Mucosa of rectum (tissue), 2 donors: ENCODE data around the gene CYP3A4.
"Not testable (repeated sequence)": the region's sequence is repeated elsewhere in the genome, so short reads cannot be mapped to it uniquely, and the experiment has no call there.

Experiments
- H3K27ac ChIP-seq, 2 donors: one replicate each; pipeline ENCODE4 v1.7.0; 2013; ENCODE audit warnings: inconsistent platforms in 2 of 2, low read depth in 2 of 2, low read length in 2 of 2
- H3K27me3 ChIP-seq, 2 donors: one replicate each; pipeline ENCODE4 v1.7.0; 2013; ENCODE audit warnings: low read length in 2 of 2; ENCODE audit not compliant: control insufficient read depth in 2 of 2, insufficient read depth in 2 of 2
- H3K36me3 ChIP-seq, 2 donors: one replicate each; pipeline ENCODE4 v1.7.0; 2013; ENCODE audit warnings: low read length in 2 of 2; ENCODE audit not compliant: control insufficient read depth in 2 of 2, insufficient read depth in 2 of 2
- H3K4me1 ChIP-seq, 2 donors: one replicate each; pipeline ENCODE4 v1.7.0; 2013; ENCODE audit warnings: low read length in 2 of 2, mild to moderate bottlenecking in 1 of 2; ENCODE audit not compliant: control insufficient read depth in 2 of 2, insufficient read depth in 2 of 2
- H3K4me3 ChIP-seq, 2 donors: one replicate each; pipeline ENCODE4 v1.7.0; 2013; ENCODE audit warnings: low read length in 2 of 2
- H3K9ac ChIP-seq, 2 donors: one replicate each; pipeline ENCODE4 v1.7.0; 2013; ENCODE audit warnings: low read length in 2 of 2, low read depth in 1 of 2, mild to moderate bottlenecking in 1 of 2
- H3K9me3 ChIP-seq, 2 donors: one replicate each; pipeline ENCODE4 v1.7.0; 2013; ENCODE audit warnings: low read length in 2 of 2; ENCODE audit not compliant: control insufficient read depth in 2 of 2
- donor health status: healthy.
- donor health status: Normal muscosa, but diverticular disease.

Gene CYP3A4

DNA sequence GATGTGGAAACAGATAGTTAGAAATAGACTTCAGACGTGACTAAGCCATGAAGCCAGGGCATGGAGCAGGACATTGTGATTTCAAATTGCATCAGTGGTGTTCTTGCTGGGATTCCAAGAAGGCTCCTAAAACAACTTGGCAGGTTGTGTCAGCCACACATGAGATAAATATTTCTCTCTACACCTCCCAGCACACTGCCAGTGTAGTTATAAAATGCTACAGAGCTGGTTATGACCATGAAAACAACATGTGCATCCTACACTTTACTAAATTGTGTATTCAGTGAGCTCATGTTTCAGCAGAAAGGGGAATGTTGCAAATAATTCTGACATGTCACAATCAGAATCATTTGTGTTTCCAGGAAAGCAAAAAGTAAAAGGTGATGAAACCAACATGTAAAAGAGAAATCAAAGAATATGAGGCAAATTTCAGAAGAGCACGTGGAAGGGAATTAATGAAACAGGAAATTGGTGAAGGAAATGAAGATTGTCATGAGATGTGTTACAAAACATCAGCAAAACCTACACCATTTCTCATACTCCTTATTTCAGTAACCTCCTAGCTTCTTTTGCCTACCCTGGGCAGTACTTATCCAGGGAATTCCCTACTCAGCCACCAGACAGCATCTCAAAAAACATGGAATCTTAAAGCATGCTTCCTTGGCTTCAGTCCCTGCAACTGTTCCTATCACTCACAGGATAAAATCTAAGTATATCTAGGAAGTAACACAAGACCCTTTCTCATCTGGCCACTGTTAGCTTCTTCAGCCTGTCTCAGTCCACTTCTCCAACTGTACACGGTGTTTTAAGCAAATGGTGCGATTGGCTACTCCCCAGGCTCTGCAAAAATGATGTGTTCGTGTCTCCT is 43.2 kb downstream of the CYP3A4 start:
- no peak overlapping the region for H3K27ac ChIP-seq
- no peaks in the 10 kb centered on the region for H3K4me1 ChIP-seq
- H3K9me3 ChIP-seq: no peaks in the 10 kb centered on the region
- H3K27me3 ChIP-seq: no peaks in the 10 kb centered on the region
- H3K4me3 ChIP-seq: no peak overlapping the region
- H3K36me3 ChIP-seq: no peaks in the 10 kb centered on the region
- no peak overlapping the region for H3K9ac ChIP-seq

DNA sequence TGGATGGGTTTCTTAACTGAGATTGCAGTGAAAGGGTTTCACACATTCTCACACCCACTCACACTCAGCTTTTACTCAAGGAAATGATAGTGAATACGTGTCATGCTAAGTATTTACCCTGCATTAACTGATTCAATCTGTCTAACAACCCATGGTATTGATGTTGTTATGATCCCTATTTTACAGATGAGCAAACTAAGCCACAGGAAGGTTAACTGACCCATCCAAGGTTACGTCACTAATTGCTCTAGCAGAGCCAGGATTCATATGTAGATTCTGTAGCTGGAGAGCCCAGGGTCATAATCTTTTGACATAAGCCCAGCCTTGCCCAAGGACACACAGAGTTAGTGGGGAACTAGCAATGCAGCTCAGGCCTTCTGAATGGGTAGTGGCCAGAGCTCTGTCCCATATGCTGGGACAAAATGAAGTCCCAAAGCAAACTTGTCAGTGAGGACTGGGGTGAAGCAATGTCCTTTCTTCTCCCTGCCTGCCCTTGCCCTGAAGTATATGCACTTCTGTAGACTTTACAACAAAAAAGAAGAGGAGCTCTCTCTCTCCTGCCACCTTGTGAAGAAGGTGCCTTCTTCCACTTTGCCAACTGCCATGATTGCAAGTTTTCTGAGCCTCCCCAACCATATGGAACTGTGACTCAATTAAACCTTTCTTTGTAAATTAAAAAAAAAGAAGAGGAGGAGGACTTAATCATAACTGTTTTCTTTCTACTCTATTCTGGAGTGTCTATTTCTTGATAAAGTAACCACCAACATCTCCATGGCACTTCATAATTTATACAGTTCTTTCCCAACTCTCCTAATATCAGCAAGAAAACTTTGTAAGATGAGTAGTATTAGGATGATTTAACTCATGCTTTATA is 44.0 kb downstream of the CYP3A4 start:
- H3K27ac ChIP-seq: no peak overlapping the region
- no peaks in the 10 kb centered on the region for H3K27me3 ChIP-seq
- no peaks in the 10 kb centered on the region for H3K9me3 ChIP-seq
- H3K4me1 ChIP-seq: no peaks in the 10 kb centered on the region
- no peak overlapping the region for H3K9ac ChIP-seq
- no peak overlapping the region for H3K4me3 ChIP-seq
- no peaks in the 10 kb centered on the region for H3K36me3 ChIP-seq

DNA sequence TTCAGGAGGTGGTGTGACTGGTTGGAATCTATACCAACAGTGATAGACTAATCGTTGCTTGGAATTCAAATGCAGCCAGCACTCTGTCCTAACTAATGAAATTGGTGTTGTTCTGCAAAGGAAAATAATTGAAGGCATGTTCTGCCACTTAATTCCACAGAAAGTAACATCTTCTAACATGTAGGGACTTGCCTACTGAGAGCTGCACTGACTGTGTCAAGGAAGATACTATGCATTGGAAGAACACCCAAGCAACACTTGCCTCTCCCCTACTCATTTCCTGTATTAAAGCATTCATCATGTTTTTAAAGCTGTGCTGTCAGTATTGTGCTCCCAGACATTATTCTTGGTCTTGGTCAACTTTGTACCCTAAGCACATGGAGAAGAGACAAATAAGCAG is 46.3 kb downstream of the CYP3A4 start:
- no peaks in the 10 kb centered on the region for H3K27me3 ChIP-seq
- H3K4me1 ChIP-seq: no peaks in the 10 kb centered on the region
- H3K4me3 ChIP-seq: no peak overlapping the region
- no peak overlapping the region for H3K9ac ChIP-seq
- no peaks in the 10 kb centered on the region for H3K36me3 ChIP-seq
- no peaks in the 10 kb centered on the region for H3K9me3 ChIP-seq
- no peak overlapping the region for H3K27ac ChIP-seq

DNA sequence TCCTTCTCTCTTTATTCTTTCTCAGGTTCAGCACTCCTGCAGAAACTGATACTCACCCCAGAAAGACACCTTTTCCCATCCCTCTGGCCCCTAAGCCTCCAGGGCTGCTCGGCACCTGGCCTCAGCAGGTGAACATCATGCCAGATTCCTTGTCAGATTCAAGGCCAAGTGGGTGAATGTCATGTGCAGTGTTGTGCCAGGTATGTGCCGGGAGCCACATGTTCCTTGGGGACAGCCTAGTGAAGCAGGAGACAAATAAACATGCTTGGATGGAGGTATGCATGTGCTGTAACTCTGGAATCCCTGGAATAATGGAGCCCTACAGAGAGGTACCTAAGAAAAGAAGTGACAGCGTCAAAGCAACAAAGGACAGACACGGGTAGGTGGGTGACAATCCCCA is 47.3 kb downstream of the CYP3A4 start:
- H3K9me3 ChIP-seq, H3K4me3 ChIP-seq, H3K4me1 ChIP-seq, H3K27ac ChIP-seq, H3K27me3 ChIP-seq, H3K9ac ChIP-seq, H3K36me3 ChIP-seq: not testable (repeated sequence)

DNA sequence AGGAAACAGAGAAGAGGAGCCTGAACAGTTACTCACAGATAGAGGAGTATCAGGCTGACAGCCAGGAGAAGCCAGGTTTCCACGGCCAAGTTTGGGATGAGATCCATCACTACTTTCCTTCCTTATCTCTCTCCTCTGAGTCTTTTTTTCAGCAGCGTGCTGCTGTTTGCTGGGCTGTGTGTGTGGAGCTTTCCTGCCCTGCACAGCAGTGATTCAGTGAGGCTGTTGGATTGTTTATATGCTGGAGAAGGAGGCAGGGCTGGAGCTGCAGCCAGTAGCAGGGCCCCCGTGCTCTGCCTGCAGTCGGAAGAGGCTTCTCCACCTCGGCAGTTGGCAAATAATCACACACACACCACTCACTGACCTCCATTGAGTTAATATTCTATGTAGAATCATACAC is 49.0 kb downstream of the CYP3A4 start, which contains the start of gene CYP3A7:
CYP3A7 (minus strand) TSS at position 210 of the 400 bp plus-strand sequence; CDS start at position 107, 103 bp downstream.
- Histone ChIP-seq H3K4me3 (no peak within 1 kb of the TSS), H3K36me3 (no peaks in the 10 kb centered on the region), H3K27me3 (no peaks in the 10 kb centered on the region), H3K9me3 (no peaks in the 10 kb centered on the region), H3K9ac (no peak within 1 kb of the TSS), H3K27ac (no peak within 1 kb of the TSS), H3K4me1 (no peaks in the 10 kb centered on the region)

DNA sequence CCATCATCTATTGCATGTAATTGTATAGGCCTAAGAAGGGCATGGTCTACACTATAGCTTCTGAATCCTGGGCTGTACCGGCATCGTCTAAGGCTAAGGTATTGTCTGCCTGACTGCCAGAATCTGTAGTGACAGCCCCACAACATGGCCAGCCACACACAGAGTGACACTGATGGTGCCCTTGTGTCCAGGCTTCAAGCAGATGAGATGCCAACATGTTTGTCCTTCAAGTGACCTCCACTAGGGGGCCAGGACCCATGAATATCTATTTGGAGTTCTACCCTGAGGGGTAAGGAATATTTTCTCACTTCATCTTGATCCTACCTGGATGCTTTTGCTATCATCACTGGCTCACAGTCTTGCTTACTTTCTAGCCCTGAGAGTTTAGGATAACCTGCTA is 50.5 kb downstream of the CYP3A4 start:
- H3K4me1 ChIP-seq: no peaks in the 10 kb centered on the region
- no peak overlapping the region for H3K9ac ChIP-seq
- no peaks in the 10 kb centered on the region for H3K36me3 ChIP-seq
- no peaks in the 10 kb centered on the region for H3K9me3 ChIP-seq
- no peak overlapping the region for H3K4me3 ChIP-seq
- H3K27ac ChIP-seq: no peak overlapping the region
- H3K27me3 ChIP-seq: no peaks in the 10 kb centered on the region

DNA sequence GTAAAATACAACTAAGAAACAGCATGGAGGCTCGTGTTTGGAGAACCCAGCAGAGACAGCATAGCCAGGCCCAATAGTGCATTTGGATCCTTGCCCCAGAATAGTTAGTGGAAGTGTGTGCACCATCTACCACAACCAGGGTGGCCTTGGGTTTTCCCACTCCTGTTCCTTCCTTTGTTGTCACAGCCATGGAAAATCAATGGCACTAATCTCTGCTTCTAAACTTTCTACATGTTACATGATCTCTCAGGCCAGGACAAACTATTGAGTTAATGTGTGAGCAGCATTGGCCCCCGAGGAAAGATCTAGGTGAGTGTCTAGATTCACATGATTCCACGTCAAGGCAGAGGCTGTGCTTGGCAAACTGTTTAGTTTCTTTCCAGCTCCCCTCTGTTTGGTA is 51.0 kb downstream of the CYP3A4 start:
- Histone ChIP-seq H3K27me3 (no peaks in the 10 kb centered on the region), H3K9ac (no peak overlapping the region), H3K9me3 (no peaks in the 10 kb centered on the region), H3K4me1 (no peaks in the 10 kb centered on the region), H3K4me3 (no peak overlapping the region), H3K36me3 (no peaks in the 10 kb centered on the region), H3K27ac (no peak overlapping the region)

DNA sequence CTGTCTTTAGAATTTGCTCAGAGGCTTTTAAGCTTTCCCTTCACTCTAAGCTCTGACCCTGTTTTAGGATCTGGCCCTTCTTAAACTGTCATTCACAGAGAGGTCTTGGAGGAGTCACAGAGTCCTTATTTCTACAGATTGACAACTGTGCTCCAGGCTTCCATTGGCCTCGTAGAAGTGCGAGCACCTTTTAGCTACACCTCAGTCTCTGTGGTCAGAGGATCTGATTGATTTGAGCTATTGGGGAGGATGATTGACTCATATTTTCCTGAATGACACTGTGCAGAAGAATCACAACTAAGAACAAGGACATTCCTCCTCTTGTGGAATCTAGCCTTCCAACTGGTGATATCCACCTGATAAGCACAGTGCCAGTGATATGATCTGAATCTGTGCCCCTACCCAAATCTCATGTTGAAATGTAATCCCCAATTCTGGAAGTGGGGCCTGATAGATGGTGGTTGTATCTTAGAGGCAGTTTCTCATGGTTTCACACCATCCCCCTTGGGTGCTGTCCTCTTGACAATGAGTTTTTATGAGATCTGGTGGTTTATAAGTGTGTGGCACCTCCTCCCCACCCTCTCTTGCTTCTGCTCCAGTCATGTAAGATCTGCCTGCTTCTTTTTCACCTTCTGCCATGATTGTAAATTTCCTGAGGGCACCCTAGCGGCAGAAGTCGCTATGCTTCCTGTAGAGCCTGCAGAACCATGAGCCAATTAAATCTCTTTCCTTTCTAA is 52.2 kb downstream of the CYP3A4 start:
- H3K27me3 ChIP-seq: no peaks in the 10 kb centered on the region
- H3K27ac ChIP-seq: no peak overlapping the region
- H3K36me3 ChIP-seq: no peaks in the 10 kb centered on the region
- no peaks in the 10 kb centered on the region for H3K9me3 ChIP-seq
- H3K9ac ChIP-seq: no peak overlapping the region
- H3K4me1 ChIP-seq: no peaks in the 10 kb centered on the region
- H3K4me3 ChIP-seq: no peak overlapping the region

DNA sequence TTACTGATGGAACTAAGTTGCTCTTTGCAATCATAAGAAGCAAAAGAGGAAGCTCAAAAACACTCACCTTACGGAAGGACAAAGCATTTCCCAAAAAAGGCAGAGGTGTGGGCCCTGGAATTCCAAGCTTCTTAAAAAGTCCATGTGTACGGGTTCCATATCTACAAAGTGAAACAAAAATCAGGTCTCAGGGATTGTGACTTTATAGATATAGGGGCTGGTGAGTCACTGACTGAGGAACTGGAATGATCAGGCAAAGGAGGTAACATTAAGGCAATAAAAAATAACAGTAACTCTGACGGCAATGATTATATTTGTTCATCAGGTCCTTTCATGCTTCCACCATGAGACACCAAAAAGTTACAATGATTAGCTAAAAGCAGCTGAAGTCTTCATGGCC is 53.0 kb downstream of the CYP3A4 start:
- H3K27ac ChIP-seq: no peak overlapping the region
- no peaks in the 10 kb centered on the region for H3K36me3 ChIP-seq
- no peaks in the 10 kb centered on the region for H3K9me3 ChIP-seq
- no peak overlapping the region for H3K4me3 ChIP-seq
- no peak overlapping the region for H3K9ac ChIP-seq
- no peaks in the 10 kb centered on the region for H3K4me1 ChIP-seq
- no peaks in the 10 kb centered on the region for H3K27me3 ChIP-seq
